Fibroblast of pulmonary artery (primary cell): ENCODE data around the gene IL15.
"Not testable (repeated sequence)": the region's sequence is repeated elsewhere in the genome, so short reads cannot be mapped to it uniquely, and the experiment has no call there.

Source experiments
- DNase-seq: peaks from one replicate; pipeline ENCODE4 v3.0.0-alpha.2; 2010; ENCODE audit warnings: low read depth
- H3K4me3 ChIP-seq: replicated peaks from 2 replicates; pipeline ENCODE4 v1.5.1; 2011; ENCODE audit warnings: low read depth, mild to moderate bottlenecking, control low read depth, low read length, moderate library complexity
- CTCF ChIP-seq: IDR thresholded peaks from 2 replicates; pipeline ENCODE4 v1.5.1; 2011; ENCODE audit warnings: mild to moderate bottlenecking, control low read depth, low read length, inconsistent platforms; ENCODE audit errors: missing control alignments

IL15 gene

GRCh38 chr4:141610365-141610764, 26.0 kb upstream of the IL15 start:
- no peak for TF ChIP-seq CTCF
- H3K4me3 ChIP-seq, result no peak overlapping the region
- no peak for DNase-seq

- peak; percentile 25 for DNase-seq
- no peak overlapping the region for H3K4me3 ChIP-seq
- TF ChIP-seq CTCF, result no peak
Measured at GRCh38 chr4:141614878-141615586, 21.4 kb upstream of the IL15 start.

GRCh38 chr4:141615587-141615918, 20.8 kb upstream of the IL15 start:
- not testable (repeated sequence) for H3K4me3 ChIP-seq, DNase-seq

GRCh38 chr4:141620715-141621114, 15.7 kb upstream of the IL15 start:
- no peak overlapping the region for H3K4me3 ChIP-seq
- DNase-seq, result no peak
- no peak for TF ChIP-seq CTCF

GRCh38 chr4:141625023-141625422, 11.4 kb upstream of the IL15 start:
- no peak for TF ChIP-seq CTCF
- no peak overlapping the region for H3K4me3 ChIP-seq
- no peak for DNase-seq

GRCh38 chr4:141630854-141631253, 5.5 kb upstream of the IL15 start:
- DNase-seq, result no peak
- no peak overlapping the region for H3K4me3 ChIP-seq
- no peak for TF ChIP-seq CTCF

- DNase-seq, result no peak
- peak overlapping the region; percentile 84 for H3K4me3 ChIP-seq
- no peak for TF ChIP-seq CTCF
Measured at GRCh38 chr4:141635736-141636081, 674 bp upstream of the IL15 start.
